Left lung (tissue), 10 donors: ENCODE measurements around the gene LGALS1. TPM values are rescaled to one million over a fixed set of nuclear protein-coding genes. Genes with fewer than 3 reads are reported as not detected.

Experiments
- ATAC-seq: fragments of 200-7000 bp; cut with Tn5 transposase; one replicate; pipeline ENCODE4 v1.9.1; 2020; ENCODE audit warnings: moderate library complexity
- DNase-seq, 4 donors: peaks; one replicate each; pipeline ENCODE4 v3.0.0-alpha.2; 2013 to 2020
- H3K27ac ChIP-seq, 2 donors: fragments of 200-600 bp; sonication (generic) in 1 of 2; one replicate each; pipeline versions ENCODE4 v1.5.0 to v1.8.0; 2020 to 2021
- H3K27me3 ChIP-seq, 2 donors: fragments of 200-600 bp; sonication (generic) in 1 of 2; one replicate each; pipeline versions ENCODE4 v1.5.0 to v1.8.0; 2020 to 2021
- H3K36me3 ChIP-seq, 2 donors: fragments of 200-600 bp; sonication (generic) in 1 of 2; one replicate each; pipeline versions ENCODE4 v1.5.0 to v1.8.0; 2020 to 2021
- H3K4me1 ChIP-seq, 2 donors: fragments of 200-600 bp; one replicate each; pipeline ENCODE4 v1.8.0; 2021
- H3K4me3 ChIP-seq, 2 donors: fragments of 200-600 bp; sonication (generic) in 1 of 2; one replicate each; pipeline versions ENCODE4 v1.5.0 to v1.8.0; 2020 to 2021; ENCODE audit warnings: mild to moderate bottlenecking in 1 of 2
- H3K9me3 ChIP-seq, 2 donors: fragments of 200-600 bp; sonication (generic) in 1 of 2; one replicate each; pipeline versions ENCODE4 v1.5.0 to v1.8.0; 2020 to 2021
- intact Hi-C, 2 donors: fragments of 100-400 bp; cut with DNase I; formaldehyde crosslinking; loops; one replicate each; pipeline versions ENCODE4 v1.11.2 to v1.14.2; 2022
- polyA plus RNA-seq, 6 donors: library from polyadenylated mRNA; unstranded; fragments of 120-200 nt; gene quantifications; one replicate each; pipeline ENCODE4 v1.2.1, GENCODE V29; 2013; ENCODE audit not compliant: insufficient read length in 6 of 6
- total RNA-seq, 2 donors: library from RNA; stranded (reverse); fragmentation: NEBNext Ultra II Directional; extraction: Animal tissue kit (Norgen Biotek cat#: 25700); gene quantifications; one replicate each; pipeline ENCODE4 v1.2.1, GENCODE V29; 2021
- TF ChIP-seq, protein P1 (sequence below), 2 donors: fragments of 200-600 bp; sonication (generic) in 1 of 2; IDR thresholded peaks; one replicate each; pipeline versions ENCODE4 v1.5.0 to v1.8.0; 2021; ENCODE audit warnings: antibody characterized with exemption in 2 of 2
- donor health status: DM: no; HTN: yes; CAD: no.
- donor health status: DM: no; HTN: no; CAD: no.

Gene LGALS1
- total and polyA plus RNA-seq, 8 donors: 575 to 923 (median 750) TPM

DNA sequence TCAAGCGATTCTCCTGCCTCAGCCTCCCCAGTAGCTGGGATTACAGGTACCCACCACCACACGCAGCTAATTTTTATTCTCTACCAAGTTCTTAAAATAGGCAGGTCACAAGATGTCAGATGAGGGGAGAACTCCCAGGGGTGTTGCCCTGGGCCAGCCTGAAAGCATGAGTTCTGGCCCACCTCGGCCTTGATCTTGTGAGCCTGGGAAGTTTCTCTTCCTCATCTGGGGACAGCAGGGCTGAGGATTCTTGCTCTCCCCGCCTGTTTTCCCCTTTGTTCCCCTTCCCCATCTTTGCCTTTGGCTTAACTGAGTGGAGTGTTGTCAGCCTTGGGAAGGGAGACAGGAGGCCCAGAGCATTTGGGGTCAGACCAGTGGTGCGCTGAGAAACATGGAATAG lies 13.4 kb upstream of the LGALS1 start:
- TF ChIP-seq, protein P1, sequence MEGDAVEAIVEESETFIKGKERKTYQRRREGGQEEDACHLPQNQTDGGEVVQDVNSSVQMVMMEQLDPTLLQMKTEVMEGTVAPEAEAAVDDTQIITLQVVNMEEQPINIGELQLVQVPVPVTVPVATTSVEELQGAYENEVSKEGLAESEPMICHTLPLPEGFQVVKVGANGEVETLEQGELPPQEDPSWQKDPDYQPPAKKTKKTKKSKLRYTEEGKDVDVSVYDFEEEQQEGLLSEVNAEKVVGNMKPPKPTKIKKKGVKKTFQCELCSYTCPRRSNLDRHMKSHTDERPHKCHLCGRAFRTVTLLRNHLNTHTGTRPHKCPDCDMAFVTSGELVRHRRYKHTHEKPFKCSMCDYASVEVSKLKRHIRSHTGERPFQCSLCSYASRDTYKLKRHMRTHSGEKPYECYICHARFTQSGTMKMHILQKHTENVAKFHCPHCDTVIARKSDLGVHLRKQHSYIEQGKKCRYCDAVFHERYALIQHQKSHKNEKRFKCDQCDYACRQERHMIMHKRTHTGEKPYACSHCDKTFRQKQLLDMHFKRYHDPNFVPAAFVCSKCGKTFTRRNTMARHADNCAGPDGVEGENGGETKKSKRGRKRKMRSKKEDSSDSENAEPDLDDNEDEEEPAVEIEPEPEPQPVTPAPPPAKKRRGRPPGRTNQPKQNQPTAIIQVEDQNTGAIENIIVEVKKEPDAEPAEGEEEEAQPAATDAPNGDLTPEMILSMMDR (IDR thresholded peaks at IDR 0.05): no peak
- Histone ChIP-seq H3K27ac (no peak overlapping the region), H3K4me1 (peaks cover 13 to 41% of the 10 kb centered on the region in 2 donors), H3K27me3 (no peaks in the 10 kb centered on the region), H3K9me3 (no peaks in the 10 kb centered on the region), H3K36me3 (peaks cover 0 to 16% of the 10 kb centered on the region in 2 donors), H3K4me3 (no peak overlapping the region)
- no peak for DNase-seq
- ATAC-seq: no peak
- intact Hi-C loops: no loop called here

DNA sequence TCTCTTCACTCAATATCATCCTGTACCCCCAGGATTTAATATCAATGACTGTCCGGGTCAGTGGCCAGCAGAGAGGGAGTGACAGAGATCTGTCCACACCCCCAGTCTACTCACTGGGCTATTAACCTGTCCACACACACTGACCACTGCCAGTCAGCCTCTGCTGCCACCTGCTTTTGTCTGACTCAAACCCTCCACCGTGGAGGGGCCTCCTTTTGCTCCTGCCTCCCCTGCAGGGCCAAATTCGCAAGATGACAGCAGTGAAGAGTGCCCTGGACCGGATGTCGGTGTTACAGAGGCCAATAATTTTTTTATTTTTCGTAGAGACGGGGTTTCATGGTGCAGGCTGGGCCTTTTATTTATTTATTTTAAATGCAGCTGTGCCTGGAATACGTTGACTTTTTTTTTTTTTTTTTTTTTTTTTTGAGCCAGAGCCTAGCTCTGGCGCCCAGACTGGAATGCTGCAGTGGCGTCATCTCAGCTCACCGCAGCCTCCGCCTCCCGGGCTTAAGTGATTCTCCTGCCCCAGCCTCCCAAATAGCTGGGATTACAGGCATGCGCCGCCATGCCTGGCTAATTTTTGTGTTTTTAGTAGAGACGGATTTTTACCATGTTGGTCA lies 11.8 kb upstream of the LGALS1 start:
- no peaks in the 10 kb centered on the region for H3K27me3 ChIP-seq
- no peaks in the 10 kb centered on the region for H3K9me3 ChIP-seq
- DNase-seq (peak in 1 of 4 donors; percentile 46), ATAC-seq (no peak)
- H3K4me3 ChIP-seq: no peak overlapping the region
- intact Hi-C loops: no loop called here
- no peak overlapping the region for H3K27ac ChIP-seq
- H3K36me3 ChIP-seq: peaks cover 0 to 16% of the 10 kb centered on the region in 2 donors
- TF ChIP-seq, protein P1 (IDR thresholded peaks at IDR 0.05): no peak
- H3K4me1 ChIP-seq: peaks cover 13 to 35% of the 10 kb centered on the region in 2 donors

DNA sequence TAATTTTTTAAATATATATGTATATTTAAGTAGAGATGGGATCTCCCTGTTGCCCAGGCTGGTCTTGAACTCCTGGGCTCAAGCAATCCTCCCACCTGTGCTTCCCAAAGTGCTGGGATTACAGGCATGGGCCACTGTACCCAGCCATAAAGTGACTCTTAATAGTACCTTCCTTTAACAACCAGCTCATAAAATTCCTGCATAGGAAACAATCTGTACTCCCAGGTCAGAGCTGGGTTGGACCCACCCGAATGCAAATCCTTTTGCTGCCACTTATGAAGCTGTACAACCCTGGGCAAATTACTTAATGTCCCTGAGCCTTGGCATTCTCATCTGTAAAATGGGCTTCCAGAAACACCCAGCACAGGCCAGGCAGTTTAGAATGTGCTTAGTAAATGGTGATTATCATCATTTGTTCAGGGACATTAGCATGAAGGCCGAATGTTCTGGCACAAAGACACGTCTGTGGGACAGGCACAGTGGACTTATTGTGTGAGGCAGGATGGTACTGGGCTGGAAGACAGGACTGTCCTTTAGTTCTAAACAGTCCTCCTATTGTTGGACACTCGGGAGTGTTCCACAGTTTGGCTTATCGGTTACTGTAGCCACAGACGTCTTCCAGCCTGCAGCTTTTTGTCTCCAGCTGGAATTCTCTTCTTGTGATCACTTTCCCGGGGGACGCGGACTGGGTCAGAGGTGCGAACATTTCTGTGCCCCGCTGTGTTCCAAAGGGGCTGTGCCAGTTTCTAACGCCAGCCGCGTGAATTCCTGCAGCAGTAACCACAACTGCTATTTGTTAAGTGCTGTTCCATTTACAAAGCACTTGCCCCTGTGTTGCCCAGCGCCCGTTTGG lies 11.0 kb upstream of the LGALS1 start:
- H3K9me3 ChIP-seq: no peaks in the 10 kb centered on the region
- no peak for ATAC-seq
- intact Hi-C loops: no loop called here

DNA sequence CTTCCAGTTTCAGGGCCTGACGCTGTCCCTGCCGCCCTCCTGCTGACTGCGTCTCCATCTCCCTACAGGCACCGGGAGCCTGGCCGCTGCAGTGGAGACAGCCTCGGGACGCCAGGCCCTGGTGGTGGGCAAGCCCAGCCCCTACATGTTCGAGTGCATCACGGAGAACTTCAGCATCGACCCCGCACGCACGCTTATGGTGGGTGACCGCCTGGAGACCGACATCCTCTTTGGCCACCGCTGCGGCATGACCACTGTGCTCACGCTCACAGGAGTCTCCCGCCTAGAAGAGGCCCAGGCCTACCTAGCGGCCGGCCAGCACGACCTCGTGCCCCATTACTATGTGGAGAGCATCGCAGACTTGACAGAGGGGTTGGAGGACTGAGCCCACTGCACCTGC lies 9.9 kb upstream of the LGALS1 start:
- TF ChIP-seq, protein P1 (IDR thresholded peaks at IDR 0.05): no peak
- Histone ChIP-seq H3K36me3 (peaks cover 0 to 16% of the 10 kb centered on the region in 2 donors), H3K9me3 (no peaks in the 10 kb centered on the region), H3K27ac (no peak overlapping the region), H3K4me1 (peaks cover 1 to 21% of the 10 kb centered on the region in 2 donors), H3K27me3 (no peaks in the 10 kb centered on the region), H3K4me3 (no peak overlapping the region)
- no peak for ATAC-seq
- DNase-seq: no peak
- intact Hi-C loops: no loop called here

More for the DNA sequence above, 11.0 kb upstream of the LGALS1 start:
- TF ChIP-seq, protein P1 (IDR thresholded peaks at IDR 0.05): no peak
- no peaks in the 10 kb centered on the region for H3K27me3 ChIP-seq
- no peak for DNase-seq
- H3K27ac ChIP-seq: no peak overlapping the region
- no peak overlapping the region for H3K4me3 ChIP-seq
- H3K4me1 ChIP-seq: peaks cover 11 to 31% of the 10 kb centered on the region in 2 donors
- peaks cover 0 to 16% of the 10 kb centered on the region in 2 donors for H3K36me3 ChIP-seq

DNA sequence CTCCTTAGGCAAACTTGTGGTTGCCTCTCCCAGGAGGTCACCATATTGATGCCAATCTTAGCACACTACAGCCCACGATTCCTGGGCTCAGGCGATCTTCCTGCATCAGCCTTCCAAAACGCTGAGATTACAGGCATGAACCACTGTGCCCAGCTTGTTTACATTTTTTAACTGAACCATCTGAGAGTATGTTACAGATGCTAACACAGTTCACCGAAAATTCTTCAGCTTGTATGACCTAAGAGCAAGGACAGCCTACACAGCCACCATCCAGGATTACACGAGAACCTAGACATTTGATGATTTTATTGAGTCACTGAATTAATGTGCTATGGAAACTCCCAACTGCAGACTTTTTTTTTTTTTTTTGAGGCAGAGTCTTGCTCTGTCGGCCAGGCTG lies 5.8 kb upstream of the LGALS1 start:
- ATAC-seq: no peak
- Histone ChIP-seq H3K27ac (no peak overlapping the region), H3K9me3 (no peaks in the 10 kb centered on the region), H3K27me3 (no peaks in the 10 kb centered on the region), H3K4me3 (no peak overlapping the region), H3K4me1 (peaks cover 3 to 19% of the 10 kb centered on the region in 2 donors), H3K36me3 (peaks cover 0 to 16% of the 10 kb centered on the region in 2 donors)
- DNase-seq: no peak
- TF ChIP-seq, protein P1 (IDR thresholded peaks at IDR 0.05): no peak
- intact Hi-C loops: no loop called here
